ENCODE measurements around the gene GRM7. TPM values are rescaled to one million over a fixed set of nuclear protein-coding genes. Genes with fewer than 3 reads are reported as not detected.

Gene GRM7
- total RNA-seq, 1 experiment from 2014 or later = 0.28 TPM

- Histone ChIP-seq H3K9ac (ENCODE audit: extremely low read depth, insufficient read length, low read length) (no peak overlapping the region), H4K20me1 (ENCODE audit: control insufficient read depth, insufficient read depth, insufficient read length) (no peaks in the 10 kb centered on the region), H2BK15ac (ENCODE audit: low read depth, low read length) (no peak overlapping the region), H3T11ph (ENCODE audit: low read length) (no peak overlapping the region), H4K91ac (ENCODE audit: insufficient read length, low read depth, low read length) (no peak overlapping the region), H3K23me2 (ENCODE audit: insufficient read length, low read depth, low read length, poor library complexity, severe bottlenecking) (no peaks in the 10 kb centered on the region), H4K8ac (replicated peaks; ENCODE audit: insufficient read length, low read depth, low read length) (no peak overlapping the region), H2BK20ac (ENCODE audit: low read depth, low read length, poor library complexity, severe bottlenecking) (no peak overlapping the region), H3K18ac (ENCODE audit: insufficient read length, low read depth, low read length) (no peak overlapping the region), H3K56ac (ENCODE audit: insufficient read length, low read depth, low read length) (no peak overlapping the region), H3K4me2 (ENCODE audit: insufficient read depth, insufficient read length, low read length) (no peak overlapping the region), H2BK120ac (ENCODE audit: low read depth, low read length, poor library complexity, severe bottlenecking) (no peak overlapping the region), H4K5ac (ENCODE audit: insufficient read length, low read depth, low read length) (no peak overlapping the region), H3K79me2 (ENCODE audit: insufficient read depth, low read length) (no peaks in the 10 kb centered on the region), H3K14ac (ENCODE audit: insufficient read depth, low read length) (no peak overlapping the region), H2AK5ac (ENCODE audit: insufficient read length, low read length) (no peak overlapping the region), H3K23ac (ENCODE audit: insufficient read length, low read depth, low read length) (no peak overlapping the region), H3K4ac (ENCODE audit: low read depth, low read length) (no peak overlapping the region), H3K27me3 (ENCODE audit: insufficient read depth, low read length) (no peaks in the 10 kb centered on the region), H3K79me1 (ENCODE audit: insufficient read depth, low read depth, low read length, poor library complexity, severe bottlenecking) (no peaks in the 10 kb centered on the region), H2BK5ac (ENCODE audit: insufficient read length, low read length) (no peak overlapping the region), H2BK12ac (ENCODE audit: insufficient read length, low read depth, low read length) (no peak overlapping the region), H3K9me3 (ENCODE audit: control insufficient read depth, low read depth, low read length) (no peaks in the 10 kb centered on the region), H3K4me1 (ENCODE audit: insufficient read depth, low read length) (no peaks in the 10 kb centered on the region), H2AFZ (ENCODE audit: low read length) (no peak overlapping the region), H3K27ac (ENCODE audit: insufficient read length, low read depth, low read length) (no peak overlapping the region)
- Mint-ChIP-seq H3K27ac (no peak overlapping the region; a peak in 1 of 7 replicates), H3K9me3 (no peaks in the 10 kb centered on the region; a peak in 1 of 5 replicates), H3K4me3 (no peak overlapping the region), H3K27me3 (ENCODE audit: low read depth) (no peaks in the 10 kb centered on the region), H3K4me1 (peaks cover 2% of the 10 kb centered on the region in 2 experiments; a peak in 3 of 4 replicates), H3K36me3 (ENCODE audit: insufficient read depth in 1 of 3, low read depth in 3 of 3) (no peaks in the 10 kb centered on the region; a peak in 2 of 7 replicates)
- no CpG with 5 or more reads among the region's 4 CpGs for WGBS (ENCODE audit: extremely low coverage, insufficient read length, low lambda C conversion rate)
- no peak for DNase-seq
- TF ChIP-seq CTCF (conservative IDR thresholded peaks at IDR 0.05) = no peak
These were observed 578.3 kb downstream of the GRM7 start for GRCh38 chr3:7439101-7439680.
